HG03571 (cell line): ENCODE data around the gene TFDP3.

ENCODE experiments used
- ATAC-seq: cut with Tn5 transposase; IDR thresholded peaks from one replicate; pipeline ENCODE4 v1.9.1; 2021; ENCODE audit not compliant: unreplicated experiment

The TFDP3 gene

GRCh38 chrX:133188631-133189030 is 29.5 kb downstream of the TFDP3 start:
- no peak for ATAC-seq

GRCh38 chrX:133185938-133186337 is 32.2 kb downstream of the TFDP3 start:
- no peak for ATAC-seq

- no peak for ATAC-seq
Measured at GRCh38 chrX:133185119-133185518, 33.0 kb downstream of the TFDP3 start.

- ATAC-seq: no peak
Measured at GRCh38 chrX:133183806-133184205, 34.3 kb downstream of the TFDP3 start.

- no peak for ATAC-seq
Measured at GRCh38 chrX:133179500-133179899, 38.7 kb downstream of the TFDP3 start.

GRCh38 chrX:133177202-133177601 is 41.0 kb downstream of the TFDP3 start:
- ATAC-seq: no peak

GRCh38 chrX:133175605-133176004 is 42.5 kb downstream of the TFDP3 start:
- ATAC-seq: no peak

GRCh38 chrX:133175162-133175561 is 43.0 kb downstream of the TFDP3 start:
- no peak for ATAC-seq

- ATAC-seq: peak; percentile 64
Measured at GRCh38 chrX:133171962-133172708, 46.0 kb downstream of the TFDP3 start.
